GM06990 (cell line): Measurements from ENCODE around the gene PPP1R12C.

Experiments
- DNase-seq: peaks from one replicate; pipeline ENCODE4 v3.0.0-alpha.2; 2011; ENCODE audit not compliant: insufficient read length; ENCODE audit errors: extremely low read depth
- H3K27me3 ChIP-seq: replicated peaks from 2 replicates; pipeline ENCODE4 v1.6.0; 2011; ENCODE audit warnings: low read length; ENCODE audit not compliant: control insufficient read depth, insufficient read depth
- H3K36me3 ChIP-seq: 2 replicates; pipeline ENCODE4 v1.5.1; 2011; ENCODE audit warnings: low read length; ENCODE audit not compliant: control insufficient read depth, insufficient read depth
- H3K4me3 ChIP-seq: replicated peaks from 2 replicates; pipeline ENCODE4 v1.5.1; 2011; ENCODE audit warnings: low read depth, mild to moderate bottlenecking, control low read depth, low read length
- TF ChIP-seq, protein P1 (sequence below): IDR thresholded peaks from 2 replicates; pipeline ENCODE4 v1.5.1; 2011; ENCODE audit warnings: low read length, control low read depth, mild to moderate bottlenecking, inconsistent platforms; ENCODE audit not compliant: insufficient read depth, poor library complexity, severe bottlenecking

Gene PPP1R12C

DNA sequence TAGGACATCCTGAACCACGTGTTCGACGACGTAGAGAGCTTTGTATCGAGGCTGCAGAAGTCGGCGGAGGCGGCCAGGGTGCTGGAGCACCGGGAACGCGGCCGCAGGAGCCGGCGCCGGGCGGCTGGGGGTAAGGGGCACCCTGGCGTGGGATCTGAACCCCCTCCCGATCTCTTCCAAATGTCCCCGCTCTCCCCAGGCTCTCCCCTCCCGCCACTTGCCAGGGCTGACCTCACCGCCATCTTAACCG is 35.7 kb downstream of the PPP1R12C start:
- TF ChIP-seq, protein P1, sequence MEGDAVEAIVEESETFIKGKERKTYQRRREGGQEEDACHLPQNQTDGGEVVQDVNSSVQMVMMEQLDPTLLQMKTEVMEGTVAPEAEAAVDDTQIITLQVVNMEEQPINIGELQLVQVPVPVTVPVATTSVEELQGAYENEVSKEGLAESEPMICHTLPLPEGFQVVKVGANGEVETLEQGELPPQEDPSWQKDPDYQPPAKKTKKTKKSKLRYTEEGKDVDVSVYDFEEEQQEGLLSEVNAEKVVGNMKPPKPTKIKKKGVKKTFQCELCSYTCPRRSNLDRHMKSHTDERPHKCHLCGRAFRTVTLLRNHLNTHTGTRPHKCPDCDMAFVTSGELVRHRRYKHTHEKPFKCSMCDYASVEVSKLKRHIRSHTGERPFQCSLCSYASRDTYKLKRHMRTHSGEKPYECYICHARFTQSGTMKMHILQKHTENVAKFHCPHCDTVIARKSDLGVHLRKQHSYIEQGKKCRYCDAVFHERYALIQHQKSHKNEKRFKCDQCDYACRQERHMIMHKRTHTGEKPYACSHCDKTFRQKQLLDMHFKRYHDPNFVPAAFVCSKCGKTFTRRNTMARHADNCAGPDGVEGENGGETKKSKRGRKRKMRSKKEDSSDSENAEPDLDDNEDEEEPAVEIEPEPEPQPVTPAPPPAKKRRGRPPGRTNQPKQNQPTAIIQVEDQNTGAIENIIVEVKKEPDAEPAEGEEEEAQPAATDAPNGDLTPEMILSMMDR: no peak
- peak overlapping the region; percentile 2; the same call in 1 of the 2 replicates for H3K4me3 ChIP-seq
- no peak for DNase-seq
- no peaks in the 10 kb centered on the region for H3K36me3 ChIP-seq
- H3K27me3 ChIP-seq: no peaks in the 10 kb centered on the region; the same call in 1 of the 2 replicates

GRCh38 chr19:55080968-55081769 is 36.3 kb downstream of the PPP1R12C start:
- TF ChIP-seq, protein P1: no peak

DNA sequence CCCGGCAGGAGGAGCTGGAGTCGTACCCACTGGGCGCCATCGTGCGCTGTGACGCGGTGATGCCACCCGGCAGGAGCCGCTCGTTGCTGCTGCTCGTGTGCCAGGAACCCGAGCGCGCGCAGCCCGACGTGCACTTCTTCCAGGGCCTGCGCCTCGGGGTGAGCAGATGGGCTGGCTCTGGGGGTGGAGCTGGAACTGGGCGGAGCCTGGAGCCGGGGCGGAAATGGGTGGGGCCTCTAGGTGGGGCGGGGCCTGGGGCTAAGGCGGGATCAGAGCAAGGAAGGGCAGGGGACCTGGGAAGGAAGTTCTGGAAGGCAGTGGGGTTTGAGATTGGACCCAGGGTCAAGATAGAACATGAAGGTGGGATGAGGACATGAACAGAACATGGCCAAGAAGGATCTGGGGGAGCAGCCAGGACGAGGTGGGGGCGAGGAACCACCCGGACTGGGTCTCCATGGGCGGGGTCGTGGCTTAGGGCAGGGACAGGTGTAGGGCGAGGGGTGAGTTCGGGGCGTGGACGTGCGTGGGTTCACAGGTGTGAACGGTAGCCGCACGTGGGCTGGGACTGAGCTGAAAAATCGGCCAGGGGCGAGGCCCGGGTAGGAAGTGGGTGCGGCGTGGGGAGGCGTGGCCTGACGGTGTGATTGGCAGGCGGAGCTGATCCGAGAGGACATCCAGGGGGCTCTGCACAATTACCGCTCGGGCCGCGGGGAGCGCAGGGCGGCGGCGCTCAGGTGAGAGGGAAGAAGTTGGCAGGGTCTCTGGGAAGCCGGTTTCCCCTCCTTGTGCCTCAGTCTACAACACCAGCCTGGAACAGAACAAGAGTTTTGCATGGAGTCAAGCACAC is 37.1 kb downstream of the PPP1R12C start:
- TF ChIP-seq, protein P1: no peak
- Histone ChIP-seq H3K27me3 (no peaks in the 10 kb centered on the region; the same call in 1 of the 2 replicates), H3K36me3 (no peaks in the 10 kb centered on the region), H3K4me3 (peak overlapping the region; percentile 63; the same call in 1 of the 2 replicates)
- DNase-seq: peak; percentile 76

More at GRCh38 chr19:55080968-55081769, 36.3 kb downstream of the PPP1R12C start:
- DNase-seq: peak; percentile 93
- Histone ChIP-seq H3K36me3 (no peaks in the 10 kb centered on the region), H3K4me3 (peak overlapping the region; percentile 63), H3K27me3 (no peaks in the 10 kb centered on the region; the same call in 1 of the 2 replicates)

DNA sequence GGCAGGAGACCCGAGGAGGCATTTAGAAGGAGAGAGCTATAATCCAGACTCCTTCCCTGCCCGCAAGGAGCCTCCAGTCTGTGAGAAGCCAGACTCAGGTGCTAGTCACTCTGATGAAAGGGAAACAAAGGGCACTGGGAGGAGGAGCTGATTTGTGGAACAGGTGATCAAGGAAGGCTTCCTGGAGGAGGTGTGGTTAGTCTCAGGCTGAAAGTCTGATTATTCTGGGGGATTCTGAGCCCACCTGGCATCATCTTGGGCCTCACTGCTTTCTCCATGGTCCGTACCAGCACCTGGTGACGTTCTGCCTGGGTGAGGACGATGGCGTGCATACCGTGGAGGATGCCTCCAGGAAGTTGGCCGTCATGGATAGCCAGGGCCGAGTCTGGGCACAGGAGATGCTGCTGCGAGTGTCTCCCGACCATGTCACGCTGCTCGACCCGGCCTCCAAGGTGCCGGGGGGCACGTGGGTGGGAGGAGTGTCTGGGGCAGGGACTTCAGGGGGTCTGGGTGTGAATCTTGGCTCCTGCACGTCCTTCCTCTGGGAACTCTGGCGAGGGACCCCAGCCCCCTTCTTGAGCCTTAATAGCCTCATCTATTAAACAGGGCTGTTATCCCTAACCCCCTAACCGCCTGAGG is 37.9 kb downstream of the PPP1R12C start:
- Histone ChIP-seq H3K27me3 (no peaks in the 10 kb centered on the region; the same call in 1 of the 2 replicates), H3K36me3 (no peaks in the 10 kb centered on the region), H3K4me3 (no peak overlapping the region)
- TF ChIP-seq, protein P1: no peak
- no peak for DNase-seq

DNA sequence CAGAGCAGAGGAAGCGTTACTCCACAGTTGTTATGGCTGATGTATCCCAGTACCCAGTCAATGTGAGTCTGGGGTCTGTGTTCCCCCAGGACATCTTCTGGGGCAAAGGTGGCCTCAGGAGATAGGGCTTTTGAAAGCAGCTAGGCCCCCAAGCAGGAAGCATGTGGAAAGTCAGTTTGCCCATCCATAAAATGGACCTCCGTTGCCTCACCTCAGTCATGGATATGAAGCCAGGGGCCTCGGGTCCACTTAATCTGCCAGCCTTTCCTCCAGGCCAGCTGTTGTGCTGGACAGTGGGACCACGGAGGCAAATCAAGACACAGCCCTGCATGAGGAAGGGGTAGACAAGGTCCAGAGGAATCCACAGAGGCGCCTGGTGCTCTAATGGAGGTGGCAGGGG is 38.4 kb downstream of the PPP1R12C start:
- Histone ChIP-seq H3K36me3 (no peaks in the 10 kb centered on the region), H3K27me3 (no peaks in the 10 kb centered on the region; the same call in 1 of the 2 replicates), H3K4me3 (no peak overlapping the region)
- TF ChIP-seq, protein P1: no peak
- no peak for DNase-seq
